ENCODE results near the gene METTL15. TPM values are rescaled to one million over a fixed set of nuclear protein-coding genes. Genes with fewer than 3 reads are reported as not detected.
"Not testable (repeated sequence)": the region's sequence is repeated elsewhere in the genome, so short reads cannot be mapped to it uniquely, and the experiment has no call there.

Gene METTL15
- total RNA-seq, 1 donor from 2014 or later: 7.7 TPM

GRCh38 chr11:28284196-28284595, 176.0 kb downstream of the METTL15 start:
- DNase-seq (ENCODE audit: low spot score): no peak

GRCh38 chr11:28289444-28289843, 181.3 kb downstream of the METTL15 start:
- DNase-seq (ENCODE audit: low spot score): no peak

- DNase-seq (ENCODE audit: low spot score): not testable (repeated sequence)
These were observed 182.8 kb downstream of the METTL15 start for GRCh38 chr11:28290995-28291394.

GRCh38 chr11:28296426-28296825, 188.2 kb downstream of the METTL15 start:
- no peak for DNase-seq (ENCODE audit: low spot score)

GRCh38 chr11:28298209-28298608, 190.0 kb downstream of the METTL15 start:
- no peak for DNase-seq (ENCODE audit: low spot score)

GRCh38 chr11:28303477-28304191, 195.4 kb downstream of the METTL15 start:
- no peak for DNase-seq (ENCODE audit: low spot score)

GRCh38 chr11:28315440-28315839, 207.3 kb downstream of the METTL15 start:
- DNase-seq (ENCODE audit: low spot score): no peak

- no peak for DNase-seq (ENCODE audit: low spot score)
These were observed 210.7 kb downstream of the METTL15 start for GRCh38 chr11:28318871-28319270.

- DNase-seq (ENCODE audit: low spot score): no peak
These were observed 215.4 kb downstream of the METTL15 start for GRCh38 chr11:28323621-28324020.

- DNase-seq (ENCODE audit: low spot score): not testable (repeated sequence)
These were observed 224.2 kb downstream of the METTL15 start for GRCh38 chr11:28332393-28332792.

- DNase-seq (ENCODE audit: low spot score): no peak
These were observed 229.5 kb downstream of the METTL15 start for GRCh38 chr11:28337701-28338100.

- no peak for DNase-seq (ENCODE audit: low spot score)
These were observed 230.2 kb downstream of the METTL15 start for GRCh38 chr11:28338371-28338770.

GRCh38 chr11:28339488-28339887, 231.3 kb downstream of the METTL15 start:
- DNase-seq (ENCODE audit: low spot score): no peak

- DNase-seq (ENCODE audit: low spot score): no peak
These were observed 234.5 kb downstream of the METTL15 start for GRCh38 chr11:28342716-28343115.

- no peak for DNase-seq (ENCODE audit: low spot score)
These were observed 235.4 kb downstream of the METTL15 start for GRCh38 chr11:28343304-28344233.

GRCh38 chr11:28346209-28346608, 238.0 kb downstream of the METTL15 start:
- no peak for DNase-seq (ENCODE audit: low spot score)

- DNase-seq (ENCODE audit: low spot score): no peak
These were observed 238.5 kb downstream of the METTL15 start for GRCh38 chr11:28346721-28347120.

GRCh38 chr11:28347371-28347770, 239.2 kb downstream of the METTL15 start:
- DNase-seq (ENCODE audit: low spot score): no peak

GRCh38 chr11:28350216-28350615, 242.0 kb downstream of the METTL15 start:
- no peak for DNase-seq (ENCODE audit: low spot score)

GRCh38 chr11:28353991-28354390, 245.8 kb downstream of the METTL15 start:
- no peak for DNase-seq (ENCODE audit: low spot score)

GRCh38 chr11:28366549-28367346, 258.6 kb downstream of the METTL15 start:
- no peak for DNase-seq (ENCODE audit: low spot score)
